Esophagus muscularis mucosa (tissue), 4 donors: ENCODE results near the gene HOXC11. TPM values are rescaled to one million over a fixed set of nuclear protein-coding genes. Genes with fewer than 3 reads are reported as not detected.

ENCODE experiments used
- DNase-seq: peaks from one replicate; pipeline ENCODE4 v3.0.0-alpha.2; 2017; ENCODE audit errors: extremely low spot score
- H3K27ac ChIP-seq, 4 donors: fragments of 200-600 bp; sonication (generic); replicated peaks in 1 of 4; 1 replicate in 3 of 4; 2 replicates in 1 of 4; pipeline ENCODE4 v1.5.1; 2016 to 2019; ENCODE audit warnings: mild to moderate bottlenecking in 1 of 4
- H3K27me3 ChIP-seq, 4 donors: fragments of 200-600 bp; sonication (generic); one replicate each; pipeline versions ENCODE4 v1.5.1 to v1.6.0; 2016 to 2019
- H3K36me3 ChIP-seq, 4 donors: fragments of 200-600 bp; sonication (generic); one replicate each; pipeline ENCODE4 v1.5.1; 2016 to 2019
- H3K4me1 ChIP-seq, 4 donors: fragments of 200-600 bp; sonication (generic); one replicate each; pipeline ENCODE4 v1.5.1; 2016 to 2019
- H3K4me3 ChIP-seq, 4 donors: fragments of 200-600 bp; sonication (generic); 1 replicate in 2 of 4; 2 replicates in 2 of 4; pipeline ENCODE4 v1.5.1; 2016 to 2019; ENCODE audit warnings: mild to moderate bottlenecking in 4 of 4, moderate library complexity in 1 of 4
- H3K9me3 ChIP-seq, 4 donors: fragments of 200-600 bp; sonication (generic); 1 replicate in 3 of 4; 2 replicates in 1 of 4; pipeline ENCODE4 v1.5.1; 2016 to 2019
- CTCF ChIP-seq, 3 experiments: fragments of 200-600 bp in 2 of 3; fragments of 450-650 bp in 1 of 3; sonication (generic) in 2 of 3; IDR thresholded peaks; one replicate each; pipeline ENCODE4 v1.5.1; 2017 to 2019; ENCODE audit warnings: antibody characterized with exemption in 3 of 3, mild to moderate bottlenecking in 2 of 3, moderate library complexity in 1 of 3
- EP300 ChIP-seq: sonication (generic); formaldehyde crosslinking; IDR thresholded peaks from one replicate; pipeline ENCODE4 v1.6.1; 2017; ENCODE audit warnings: antibody characterized with exemption
- POLR2A ChIP-seq: fragments of 450-650 bp; IDR thresholded peaks from one replicate; pipeline ENCODE4 v1.6.1; 2017; ENCODE audit warnings: antibody characterized with exemption, moderate library complexity, mild to moderate bottlenecking, low read depth
- POLR2AphosphoS5 ChIP-seq, 2 donors: sonication (generic); formaldehyde crosslinking; IDR thresholded peaks; one replicate each; pipeline ENCODE4 v1.6.1; 2017; ENCODE audit warnings: antibody characterized with exemption in 2 of 2
- WGBS: methylation state at CpG from one replicate; pipeline ENCODE4 v1.1.5; 2018; 5-methylcytosine and 5-hydroxymethylcytosine counted together
- intact Hi-C: fragments of 100-400 bp; cut with DNase I; formaldehyde crosslinking; loops from one replicate; pipeline ENCODE4 v1.15.1; 2023
- total RNA-seq, 4 donors: library from RNA; depleted of rRNA; stranded (reverse); fragments of >200 nt; gene quantifications; one replicate each; pipeline versions ENCODE4 v1.1.0 to v1.2.1, GENCODE V29; 2016

Gene HOXC11
- total RNA-seq, 4 donors from 2014 or later: not detected

- TF ChIP-seq POLR2A: no peak
- no peak for TF ChIP-seq POLR2AphosphoS5 (IDR thresholded peaks at IDR 0.05)
- TF ChIP-seq CTCF (IDR thresholded peaks at IDR 0.05): no peak
- TF ChIP-seq EP300: no peak
- Histone ChIP-seq H3K27me3 (peaks cover 26 to 100% (median 97%) of the 10 kb centered on the region in 4 donors), H3K4me1 (peaks cover 19 to 39% (median 29%) of the 10 kb centered on the region in 4 donors), H3K36me3 (no peaks in the 10 kb centered on the region), H3K9me3 (no peaks in the 10 kb centered on the region), H3K27ac (no peak overlapping the region), H3K4me3 (peak overlapping the region in 1 of 4 donors; percentile 31)
- WGBS: 13% methylated on average over 11 of the region's 21 CpGs
- intact Hi-C loops: no loop called here
- DNase-seq: no peak
Observed at GRCh38 chr12:53986686-53987483, 14.0 kb downstream of the HOXC11 start.

GRCh38 chr12:53987787-53988230 lies 14.9 kb downstream of the HOXC11 start:
- Histone ChIP-seq H3K4me1 (peaks cover 19 to 39% (median 29%) of the 10 kb centered on the region in 4 donors), H3K27ac (no peak overlapping the region), H3K9me3 (no peaks in the 10 kb centered on the region), H3K27me3 (peaks cover 23 to 100% (median 98%) of the 10 kb centered on the region in 4 donors), H3K4me3 (no peak overlapping the region), H3K36me3 (no peaks in the 10 kb centered on the region)
- 18% methylated on average over 4 of the region's 4 CpGs for WGBS
- DNase-seq: no peak
- intact Hi-C loops: no loop called here
- TF ChIP-seq EP300 (no peak), CTCF (IDR thresholded peaks at IDR 0.05) (no peak), POLR2AphosphoS5 (IDR thresholded peaks at IDR 0.05) (no peak), POLR2A (no peak)

- intact Hi-C loops: no loop called here
- Histone ChIP-seq H3K27me3 (peaks cover 20 to 100% (median 97%) of the 10 kb centered on the region in 4 donors), H3K27ac (no peak overlapping the region), H3K36me3 (no peaks in the 10 kb centered on the region), H3K4me3 (no peak overlapping the region), H3K4me1 (peaks cover 19 to 37% (median 28%) of the 10 kb centered on the region in 4 donors), H3K9me3 (no peaks in the 10 kb centered on the region)
- DNase-seq: no peak
- 7% methylated on average over 5 of the region's 5 CpGs for WGBS
- TF ChIP-seq EP300 (no peak), POLR2A (no peak), POLR2AphosphoS5 (IDR thresholded peaks at IDR 0.05) (no peak), CTCF (IDR thresholded peaks at IDR 0.05) (no peak)
Observed at GRCh38 chr12:53988541-53989226, 15.8 kb downstream of the HOXC11 start.

- WGBS: 6% methylated on average over 28 of the region's 28 CpGs
- H3K4me1 ChIP-seq: peaks cover 25 to 37% (median 27%) of the 10 kb centered on the region in 4 donors
- H3K27me3 ChIP-seq: peaks cover 16 to 100% (median 97%) of the 10 kb centered on the region in 4 donors
- no peak overlapping the region for H3K4me3 ChIP-seq
- H3K9me3 ChIP-seq: no peaks in the 10 kb centered on the region
- intact Hi-C loops: no loop called here
- TF ChIP-seq CTCF (IDR thresholded peaks at IDR 0.05) (peak in 1 of 3 experiments; percentile 17), POLR2A (no peak)
- H3K27ac ChIP-seq: no peak overlapping the region
- no peaks in the 10 kb centered on the region for H3K36me3 ChIP-seq
- no peak for DNase-seq
Observed at GRCh38 chr12:53989227-53990113, 16.5 kb downstream of the HOXC11 start.
